Breast epithelium (tissue), 3 donors: ENCODE measurements around the gene ITGB5.

Experiments used
- CTCF ChIP-seq, 3 donors: fragments of 450-650 bp; IDR thresholded peaks; one replicate each; pipeline ENCODE4 v1.5.1; 2016 to 2017; ENCODE audit warnings: antibody characterized with exemption in 3 of 3, mild to moderate bottlenecking in 3 of 3, moderate library complexity in 3 of 3
- POLR2A ChIP-seq: fragments of 450-650 bp; IDR thresholded peaks from one replicate; pipeline ENCODE4 v1.6.1; 2016; ENCODE audit warnings: antibody characterized with exemption, mild to moderate bottlenecking, moderate library complexity
- POLR2AphosphoS5 ChIP-seq, 3 donors: sonication (generic); formaldehyde crosslinking; IDR thresholded peaks; one replicate each; pipeline ENCODE4 v1.6.1; 2017; ENCODE audit warnings: antibody characterized with exemption in 3 of 3

- TF ChIP-seq POLR2A (no peak), CTCF (IDR thresholded peaks at IDR 0.05) (no peak), POLR2AphosphoS5 (IDR thresholded peaks at IDR 0.05) (no peak)
Observed at GRCh38 chr3:124903896-124904834, 17.0 kb upstream of the ITGB5 start.
